Hematopoietic multipotent progenitor cell treated with erythropoietin and hydrocortisone succinate and interleukin-3 and kit ligand, for 6 days (in vitro differentiated cells): ENCODE data around the gene MAP1LC3B2.
A peak's percentile ranks its signal among the peaks of the same experiment; 100 is the strongest.
"Not testable (repeated sequence)": the region's sequence is repeated elsewhere in the genome, so short reads cannot be mapped to it uniquely, and the experiment has no call there.

ENCODE experiments used
- DNase-seq: peaks from one replicate; pipeline ENCODE4 v3.0.0-alpha.2; 2015

MAP1LC3B2 gene

DNA sequence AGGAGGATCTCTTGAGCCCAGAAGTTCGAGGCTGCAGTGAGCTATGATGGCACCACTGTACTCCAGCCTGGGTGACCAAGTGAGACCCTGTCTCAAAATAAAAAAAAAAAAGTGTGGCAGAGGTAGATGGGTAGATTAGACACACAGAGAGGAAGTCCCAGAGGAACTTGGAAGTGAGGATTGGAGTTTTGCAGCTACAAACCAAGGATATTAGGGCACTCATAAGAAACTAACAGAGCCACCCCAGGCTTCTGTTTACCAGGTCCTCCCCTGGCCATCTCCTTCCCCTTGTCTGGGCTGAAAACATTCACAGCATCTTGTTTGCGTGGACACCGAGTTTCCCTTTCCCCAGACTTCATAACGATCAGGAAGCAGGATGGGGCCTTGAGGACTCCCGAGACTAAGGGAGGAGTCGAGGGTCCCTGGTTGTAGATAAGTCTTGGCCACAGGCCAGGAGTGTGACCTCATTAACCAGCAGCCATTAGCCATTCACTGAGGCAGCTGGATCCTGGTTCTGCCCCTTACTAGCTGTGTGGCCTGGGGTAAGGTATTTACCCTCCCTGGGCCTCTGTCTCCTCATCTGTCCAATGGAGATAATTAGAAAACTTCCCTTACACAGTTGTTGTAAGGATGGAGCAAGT is 2.1 kb downstream of the MAP1LC3B2 start:
- DNase-seq, result peak; percentile 84

DNA sequence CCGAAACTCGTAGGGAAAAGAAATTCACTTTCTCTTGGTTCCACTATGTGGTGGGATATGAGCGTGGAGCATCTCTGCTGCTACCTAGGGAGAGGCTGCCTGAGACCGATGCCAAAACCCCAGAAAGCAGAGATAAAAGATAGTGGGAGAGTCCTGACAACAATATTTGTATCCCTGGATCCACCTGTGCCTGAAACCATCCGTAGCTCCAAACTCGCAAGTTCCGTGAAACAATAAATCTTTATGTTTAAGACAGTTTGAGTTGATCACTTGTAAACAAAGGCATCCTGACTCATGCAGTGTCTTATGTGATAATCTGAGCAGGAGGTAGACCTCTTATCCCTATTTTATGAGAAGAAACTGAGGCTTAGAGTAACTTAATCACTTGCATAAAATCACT is 2.9 kb downstream of the MAP1LC3B2 start:
- no peak for DNase-seq

DNA sequence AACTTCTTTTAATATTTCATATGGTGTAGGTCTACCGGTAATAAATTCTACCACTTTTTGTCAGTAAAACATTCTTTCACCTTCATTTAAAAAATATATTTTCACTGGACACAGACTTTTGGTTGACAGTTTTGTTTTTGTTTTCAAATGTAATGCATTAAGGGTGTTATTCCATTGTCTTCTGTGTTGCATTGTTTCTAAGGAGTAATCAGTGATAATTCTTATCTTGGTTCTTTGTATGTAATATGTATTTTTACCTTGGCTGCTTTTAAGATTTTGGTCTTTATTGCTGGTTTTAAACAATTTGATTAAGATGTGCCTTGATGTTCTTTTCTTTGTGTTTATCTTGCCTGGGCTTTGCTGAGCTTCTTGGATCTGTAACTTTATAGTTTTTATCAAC is 4.1 kb downstream of the MAP1LC3B2 start:
- DNase-seq, result peak; percentile 32

GRCh38 chr12:116564080-116564479 is 4.9 kb downstream of the MAP1LC3B2 start:
- no peak for DNase-seq

DNA sequence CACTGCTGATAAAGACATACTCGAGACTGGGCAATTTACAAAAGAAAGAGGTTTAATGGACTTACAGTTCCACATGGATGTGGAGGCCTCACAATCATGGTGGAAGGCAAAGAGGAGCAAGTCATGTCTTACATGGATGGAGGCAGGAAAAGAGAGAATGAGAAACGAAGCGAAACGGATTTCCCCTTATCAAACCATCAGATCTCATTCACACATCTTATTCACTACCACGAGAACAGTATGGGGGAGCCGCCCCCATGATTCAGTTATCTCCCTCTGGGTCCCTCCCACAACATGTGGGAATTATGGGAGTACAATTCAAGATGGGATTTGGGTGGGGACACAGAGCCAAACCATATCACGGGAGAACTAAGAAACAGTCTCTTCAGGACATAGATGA is 6.0 kb downstream of the MAP1LC3B2 start:
- DNase-seq, result not testable (repeated sequence)

DNA sequence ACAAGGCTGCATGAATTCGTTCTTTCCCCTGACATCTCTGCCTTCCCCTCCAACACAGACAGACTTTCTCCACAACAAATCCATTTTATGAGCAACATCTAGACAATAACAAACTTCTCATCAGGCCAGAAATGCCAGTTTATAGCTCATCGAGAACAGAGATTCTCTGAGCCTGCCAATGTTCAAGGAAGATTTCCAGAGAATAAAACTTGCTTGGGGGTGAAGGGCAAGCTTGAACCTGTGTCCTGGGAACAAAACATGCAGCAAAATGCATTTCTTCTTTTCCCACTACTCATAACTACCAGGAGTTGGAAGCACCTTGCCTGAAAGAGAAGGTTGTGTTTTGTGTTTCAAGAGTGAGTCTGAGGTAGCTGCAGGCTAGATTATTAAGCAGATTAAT is 6.8 kb downstream of the MAP1LC3B2 start:
- DNase-seq, result no peak

DNA sequence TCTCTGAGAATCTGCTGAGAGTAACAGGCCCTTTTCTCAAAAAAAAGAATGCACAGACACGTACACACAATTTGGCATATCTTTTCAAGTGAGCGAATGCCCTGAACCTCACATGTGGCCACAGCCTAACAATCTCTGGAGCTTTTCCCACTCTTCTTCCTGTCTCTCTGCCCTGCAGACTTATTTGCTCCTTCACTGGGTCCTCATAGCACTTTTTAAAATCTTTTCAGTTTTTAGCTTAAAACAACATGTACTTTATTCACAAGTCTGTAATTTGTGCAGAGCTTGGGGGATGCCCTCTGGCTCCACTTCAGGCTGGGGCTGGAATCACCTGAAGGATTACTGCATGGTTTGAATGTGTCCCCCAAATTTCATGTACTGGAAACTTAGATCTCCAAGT is 9.0 kb downstream of the MAP1LC3B2 start:
- no peak for DNase-seq

- DNase-seq, result no peak
Observed at GRCh38 chr12:116571089-116571488, 11.9 kb downstream of the MAP1LC3B2 start.

DNA sequence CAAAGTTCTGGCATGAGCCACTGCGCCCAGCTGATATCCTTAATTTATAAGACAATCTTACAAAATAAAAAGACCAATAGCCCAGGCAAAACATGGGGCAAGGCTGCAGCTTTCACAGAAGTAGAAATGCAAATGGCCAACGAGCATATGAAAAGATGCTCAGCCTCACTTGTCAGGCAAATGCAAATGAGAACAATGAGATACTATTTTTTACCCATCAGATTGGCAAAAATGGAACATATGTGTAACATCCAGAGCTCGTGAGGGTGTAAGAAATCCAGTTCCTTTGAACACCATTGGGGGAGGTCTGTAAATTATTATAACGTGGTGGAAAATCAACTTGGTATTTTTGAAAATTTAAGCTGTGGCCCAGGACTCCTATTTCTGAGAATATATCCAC is 14.6 kb downstream of the MAP1LC3B2 start:
- DNase-seq, result no peak

GRCh38 chr12:116575754-116576153 is 16.6 kb downstream of the MAP1LC3B2 start:
- not testable (repeated sequence) for DNase-seq

- DNase-seq, result peak; percentile 55
Observed at GRCh38 chr12:116577154-116577561, 18.0 kb downstream of the MAP1LC3B2 start.

- no peak for DNase-seq
Observed at GRCh38 chr12:116578051-116578450, 18.9 kb downstream of the MAP1LC3B2 start.

DNA sequence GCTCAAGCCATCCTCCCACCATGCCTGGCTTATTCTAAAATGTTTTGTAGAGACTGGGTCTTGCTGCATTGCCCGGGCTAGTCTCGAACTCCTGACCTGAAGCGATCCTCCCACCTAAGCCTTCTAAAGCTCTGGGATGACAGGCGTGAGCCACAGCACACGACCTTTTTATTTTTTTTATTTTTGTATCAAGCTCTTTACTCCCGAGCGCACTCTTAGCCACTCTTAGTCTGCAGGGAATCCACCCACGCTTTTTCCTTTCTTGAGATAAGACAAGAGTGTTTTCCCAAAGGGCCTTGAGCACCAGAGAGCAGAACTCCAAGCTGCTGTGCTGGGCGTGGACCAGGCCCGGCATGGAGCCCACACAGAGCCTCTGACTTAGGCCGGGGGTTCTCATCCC is 23.4 kb downstream of the MAP1LC3B2 start:
- no peak for DNase-seq

GRCh38 chr12:116583129-116583694 is 24.0 kb downstream of the MAP1LC3B2 start:
- no peak for DNase-seq

- DNase-seq, result no peak
Observed at GRCh38 chr12:116587270-116587669, 28.1 kb downstream of the MAP1LC3B2 start.

GRCh38 chr12:116588390-116589028 is 29.3 kb downstream of the MAP1LC3B2 start:
- DNase-seq, result no peak

GRCh38 chr12:116589581-116589980 is 30.4 kb downstream of the MAP1LC3B2 start:
- no peak for DNase-seq

- DNase-seq, result peak; percentile 36
Observed at GRCh38 chr12:116590561-116590960, 31.4 kb downstream of the MAP1LC3B2 start.

GRCh38 chr12:116591855-116592637 is 32.9 kb downstream of the MAP1LC3B2 start:
- no peak for DNase-seq

GRCh38 chr12:116592731-116593130 is 33.5 kb downstream of the MAP1LC3B2 start:
- peak; percentile 36 for DNase-seq

DNA sequence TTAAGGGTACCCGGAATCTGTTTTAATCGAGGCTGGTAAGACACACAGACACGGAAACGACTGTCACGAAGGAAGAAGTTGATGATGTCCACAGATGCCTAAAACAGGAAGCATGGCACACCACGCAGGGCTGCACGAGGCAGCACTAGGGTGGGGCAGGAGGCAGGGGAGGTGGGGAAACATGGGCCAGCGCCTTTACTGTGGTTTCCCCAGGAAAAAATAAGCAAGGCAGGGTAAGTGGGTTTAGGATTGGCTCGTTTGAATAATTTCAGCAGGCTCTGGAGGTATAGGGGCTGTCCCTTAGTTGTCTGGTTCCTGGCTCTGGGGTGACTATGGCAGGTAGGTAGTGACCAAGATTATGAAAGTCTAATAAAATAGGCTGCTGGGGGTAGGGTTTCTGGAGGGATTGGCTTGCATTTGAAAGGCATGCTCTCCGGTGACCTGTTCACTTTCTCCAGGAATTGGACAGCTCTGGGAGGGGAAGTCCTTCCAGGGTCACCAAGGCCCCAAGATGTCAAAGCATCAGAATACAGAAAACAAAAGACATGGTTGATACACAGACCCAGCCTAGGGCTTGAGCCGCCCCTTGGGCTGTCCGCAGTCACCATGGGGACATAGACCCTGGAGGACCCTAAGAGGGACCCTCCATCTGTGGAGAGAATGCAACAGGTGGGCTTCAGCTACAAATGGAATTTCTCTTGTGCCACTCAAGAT is 35.3 kb downstream of the MAP1LC3B2 start:
- peak; percentile 81 for DNase-seq

- no peak for DNase-seq
Observed at GRCh38 chr12:116595186-116595585, 36.0 kb downstream of the MAP1LC3B2 start.

DNA sequence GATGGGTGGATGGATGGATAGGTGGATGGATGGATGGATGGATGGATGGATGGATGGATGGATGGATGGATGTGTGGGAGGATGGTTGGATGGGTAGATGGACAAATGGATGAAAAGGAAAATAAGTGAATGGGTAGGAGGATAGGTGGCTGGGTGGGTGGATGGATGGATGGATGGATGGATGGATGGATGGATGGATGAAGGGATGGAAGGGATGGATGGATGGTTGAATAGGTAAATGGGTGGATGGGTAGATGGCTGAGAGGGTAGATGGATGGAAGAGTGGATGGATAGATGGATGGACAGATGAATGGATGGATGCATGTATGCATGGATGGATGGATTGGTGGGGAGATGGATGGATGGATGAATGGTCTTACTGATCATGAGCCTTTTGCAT is 36.5 kb downstream of the MAP1LC3B2 start:
- no peak for DNase-seq
